HG03045 (cell line): Measurements from ENCODE around the gene ACAP3.

Source experiments
- ATAC-seq: cut with Tn5 transposase; IDR thresholded peaks from one replicate; pipeline ENCODE4 v1.9.1; 2021; ENCODE audit warnings: mild to moderate bottlenecking, moderate library complexity; ENCODE audit not compliant: unreplicated experiment

The ACAP3 gene

DNA sequence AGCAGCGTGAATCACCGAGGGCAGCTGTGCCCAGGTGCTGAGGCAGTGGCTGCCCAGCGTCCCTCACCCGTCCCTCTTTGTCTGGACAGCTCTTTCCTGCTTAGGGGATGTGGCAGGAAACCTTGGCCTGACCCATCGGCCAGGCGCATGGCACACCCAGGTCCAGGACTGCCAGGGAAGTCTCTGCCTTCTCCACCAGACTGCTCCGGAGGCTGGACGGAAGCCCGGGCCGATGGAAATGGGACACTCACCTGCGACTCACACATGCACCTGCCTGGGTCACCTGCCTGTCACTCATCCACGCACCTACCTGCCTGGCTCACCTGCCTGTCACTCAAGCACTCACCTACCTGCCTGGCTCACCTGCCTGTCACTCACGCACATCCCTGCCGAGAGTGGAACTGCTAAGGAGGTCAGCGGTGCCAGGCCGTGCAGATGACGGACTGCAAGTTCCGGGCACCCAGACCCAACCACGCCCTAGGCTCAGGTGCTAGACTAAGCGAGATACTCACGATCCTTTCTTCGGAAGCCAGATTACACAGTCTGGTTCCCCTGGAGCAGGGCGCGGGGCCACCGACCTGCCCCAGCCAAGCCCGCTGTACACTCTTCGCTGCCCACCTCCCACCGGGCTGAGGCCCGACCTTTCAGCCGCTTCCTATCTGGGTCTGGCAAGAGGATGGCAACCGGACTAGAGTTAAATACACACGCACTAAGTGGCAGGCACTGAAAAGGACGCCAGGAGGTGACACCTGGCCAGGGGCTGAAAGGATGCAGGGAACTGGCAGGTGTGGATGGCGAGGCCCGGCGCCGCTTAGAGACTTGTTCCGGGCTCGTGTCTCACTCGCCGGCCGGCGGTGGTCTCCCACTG lies 35.2 kb downstream of the ACAP3 start:
- ATAC-seq = no peak

DNA sequence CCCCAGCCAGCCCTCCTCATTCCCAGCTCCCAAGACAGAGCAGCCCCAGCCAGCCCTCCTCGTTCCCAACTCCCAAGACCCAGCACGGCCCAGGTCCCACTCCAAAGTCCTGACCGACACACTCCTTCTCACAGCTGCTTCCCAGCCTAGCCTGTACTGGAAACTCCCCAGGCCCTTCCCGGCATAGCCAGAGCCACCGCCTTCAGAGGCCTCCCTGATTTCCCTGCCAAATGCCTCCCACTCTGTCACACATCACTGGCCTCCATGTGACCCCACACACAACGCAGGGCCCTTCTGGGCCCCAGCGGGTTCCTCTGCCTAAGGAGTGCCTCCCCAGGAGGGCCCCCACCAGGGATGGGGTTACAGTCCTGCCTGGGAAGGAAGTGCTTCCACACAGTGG lies 36.9 kb downstream of the ACAP3 start:
- ATAC-seq = no peak

DNA sequence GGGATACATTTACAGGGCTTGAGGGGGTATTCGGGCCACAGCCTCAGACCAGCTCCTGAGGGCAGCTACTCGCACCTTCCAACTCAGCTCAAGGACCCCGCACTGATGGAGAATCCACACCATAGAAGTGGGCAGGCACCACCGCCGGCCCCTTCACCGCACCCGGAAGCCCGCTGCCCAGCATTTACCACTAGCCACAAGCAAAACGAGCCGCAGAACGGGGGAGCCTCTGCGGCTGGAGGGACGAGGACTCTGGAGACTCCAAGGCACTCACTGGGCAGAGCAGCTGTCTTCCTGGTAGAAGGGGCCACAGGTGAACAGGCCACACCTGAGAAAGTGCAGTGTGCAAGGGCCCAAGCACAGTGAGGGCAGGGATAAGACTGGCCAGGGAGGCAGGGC lies 39.4 kb downstream of the ACAP3 start:
- ATAC-seq = no peak

DNA sequence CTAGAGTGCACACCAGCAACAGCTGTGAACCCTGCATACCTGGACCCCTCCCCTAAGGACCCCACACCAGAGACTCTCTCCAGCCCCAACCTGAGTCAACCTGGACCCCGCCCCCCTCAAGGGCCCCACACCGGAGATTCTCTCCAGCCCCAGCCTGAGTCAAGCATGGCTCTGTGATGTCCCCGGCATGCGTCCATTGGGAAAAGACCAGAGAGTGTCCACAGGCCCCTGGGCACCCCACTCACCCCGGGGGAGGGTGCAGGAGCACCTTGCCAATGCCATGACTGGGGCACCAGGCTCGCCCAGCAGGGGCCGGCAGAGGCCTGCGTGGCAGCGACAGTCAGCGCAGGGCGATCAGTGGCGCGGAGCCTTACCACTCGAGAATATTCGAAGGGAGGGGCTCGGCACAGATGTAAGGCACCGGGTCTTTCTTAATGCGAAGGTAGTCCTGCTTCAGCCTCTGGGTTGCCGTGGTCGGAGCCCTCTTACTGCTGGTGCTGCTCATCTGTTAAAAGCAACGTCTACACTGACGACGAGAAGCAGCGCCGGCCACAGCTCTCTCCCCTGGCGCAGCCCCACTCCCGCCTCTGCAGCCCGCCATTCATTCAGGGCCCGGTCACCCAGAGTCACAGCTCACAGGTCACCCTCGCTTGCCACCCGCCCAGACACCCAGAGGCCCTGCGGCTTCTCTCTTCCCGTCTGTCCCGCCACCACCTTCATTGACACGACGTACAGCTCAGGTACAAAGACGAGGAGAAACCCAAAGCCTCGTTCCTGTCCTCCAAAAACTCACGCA lies 40.0 kb downstream of the ACAP3 start:
- ATAC-seq = no peak

DNA sequence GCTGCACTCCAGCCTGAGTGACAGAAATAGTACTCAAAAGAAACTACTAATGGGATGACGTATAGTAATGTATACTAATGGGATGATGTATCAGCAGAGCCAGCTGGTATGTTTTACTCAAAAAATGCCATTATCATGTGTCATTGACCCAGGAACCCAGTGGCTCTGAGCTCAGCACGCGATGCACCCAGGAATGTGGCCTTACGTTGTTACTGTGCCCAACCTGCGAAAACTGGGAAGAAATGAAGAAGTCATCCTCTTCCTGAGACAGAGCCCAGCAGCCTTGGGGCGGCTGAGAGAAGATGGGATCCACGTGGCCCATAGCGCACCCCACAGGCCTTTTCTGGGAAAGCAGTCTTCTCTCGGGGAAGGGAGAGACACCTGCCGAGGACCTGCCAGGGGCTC lies 42.9 kb downstream of the ACAP3 start:
- ATAC-seq = no peak

DNA sequence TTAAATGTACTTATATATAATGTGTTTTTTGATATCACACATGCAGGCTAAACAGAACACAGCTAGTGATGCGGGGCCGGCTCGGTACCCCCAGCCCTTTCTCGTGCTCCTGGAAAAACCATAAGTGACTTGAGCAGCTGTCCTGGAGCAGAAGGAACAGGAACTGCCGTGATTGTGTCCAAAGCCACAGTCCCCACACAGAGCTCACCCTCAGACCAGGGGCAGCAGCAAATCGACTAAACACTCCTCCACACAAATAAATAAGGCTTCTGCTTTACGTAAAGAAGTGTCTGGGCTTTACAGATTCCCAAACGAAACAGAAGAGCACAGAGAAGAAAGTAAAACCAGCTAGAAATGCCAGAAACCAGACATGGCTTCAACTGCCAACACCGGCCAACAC lies 43.7 kb downstream of the ACAP3 start:
- ATAC-seq = no peak

DNA sequence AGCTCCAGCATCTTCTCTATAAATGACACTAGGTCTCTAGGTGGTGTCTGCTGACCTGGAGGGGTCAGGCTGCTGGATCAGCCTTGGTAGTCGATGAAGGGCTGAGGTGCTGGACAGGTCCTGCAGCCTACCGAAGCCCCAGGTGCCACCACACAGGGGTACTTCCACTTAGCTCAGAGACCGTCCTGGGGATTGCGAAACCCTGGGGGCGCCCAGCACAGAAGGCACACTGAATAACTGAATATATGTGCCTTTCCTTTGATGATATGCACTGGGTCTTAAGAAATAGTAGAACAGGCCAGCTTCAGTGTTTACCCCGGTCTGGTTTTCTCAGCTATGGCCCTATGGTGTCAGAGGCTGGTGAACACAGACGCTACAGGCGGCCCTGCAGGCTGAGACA lies 45.0 kb downstream of the ACAP3 start:
- no peak for ATAC-seq

DNA sequence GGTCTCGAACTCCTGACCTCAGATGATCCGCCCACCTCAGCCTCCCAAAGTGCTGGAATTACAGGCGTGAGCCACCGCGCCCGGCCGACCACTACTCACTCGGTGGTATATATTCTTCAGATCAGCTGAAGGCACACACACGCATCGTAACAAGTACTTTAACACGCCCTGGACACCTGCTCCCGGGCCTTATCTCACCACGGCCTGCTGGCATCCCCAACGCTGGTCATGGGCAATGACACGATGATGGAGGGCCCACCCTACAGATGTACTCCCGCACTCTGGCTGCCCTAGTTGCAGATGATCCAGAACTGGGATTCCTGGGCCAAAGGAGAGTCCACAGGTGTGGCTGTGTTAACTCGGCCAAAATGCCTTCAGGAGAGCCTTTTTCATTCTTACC lies 45.7 kb downstream of the ACAP3 start:
- ATAC-seq = no peak

DNA sequence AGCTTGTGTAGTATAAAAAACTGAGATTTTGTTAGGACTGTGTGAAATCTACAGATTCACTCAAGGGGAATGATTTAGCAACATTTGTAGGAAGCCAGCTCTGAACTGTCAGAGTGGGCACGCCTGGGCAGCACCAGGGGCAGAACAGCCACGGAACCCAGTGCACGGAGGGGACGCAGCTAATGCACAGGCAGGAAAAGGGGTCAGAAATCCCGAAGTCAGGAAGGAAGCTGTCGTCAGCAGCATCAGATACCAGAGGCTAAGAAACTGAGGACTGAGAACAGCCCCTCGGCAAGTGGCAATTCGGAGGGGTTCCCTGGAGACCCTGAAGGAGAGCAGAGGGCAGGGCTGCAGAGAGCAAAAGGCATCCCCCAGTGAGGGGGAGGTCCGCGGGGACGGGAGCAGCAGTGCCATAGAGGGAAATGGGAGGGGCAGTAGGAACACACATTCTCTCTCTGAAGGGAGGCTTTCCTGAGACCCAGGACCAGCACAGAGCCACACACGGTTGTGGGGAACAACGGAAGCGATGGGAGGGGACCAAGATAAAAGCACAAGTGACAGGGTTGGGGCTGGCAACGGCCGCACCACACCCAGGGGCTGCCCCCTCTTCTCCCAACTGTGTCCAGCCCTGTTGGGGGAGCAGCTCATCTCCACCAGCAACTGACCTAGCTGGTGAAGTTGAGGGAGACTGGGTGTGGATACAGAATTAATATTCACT lies 46.7 kb downstream of the ACAP3 start:
- ATAC-seq = no peak

DNA sequence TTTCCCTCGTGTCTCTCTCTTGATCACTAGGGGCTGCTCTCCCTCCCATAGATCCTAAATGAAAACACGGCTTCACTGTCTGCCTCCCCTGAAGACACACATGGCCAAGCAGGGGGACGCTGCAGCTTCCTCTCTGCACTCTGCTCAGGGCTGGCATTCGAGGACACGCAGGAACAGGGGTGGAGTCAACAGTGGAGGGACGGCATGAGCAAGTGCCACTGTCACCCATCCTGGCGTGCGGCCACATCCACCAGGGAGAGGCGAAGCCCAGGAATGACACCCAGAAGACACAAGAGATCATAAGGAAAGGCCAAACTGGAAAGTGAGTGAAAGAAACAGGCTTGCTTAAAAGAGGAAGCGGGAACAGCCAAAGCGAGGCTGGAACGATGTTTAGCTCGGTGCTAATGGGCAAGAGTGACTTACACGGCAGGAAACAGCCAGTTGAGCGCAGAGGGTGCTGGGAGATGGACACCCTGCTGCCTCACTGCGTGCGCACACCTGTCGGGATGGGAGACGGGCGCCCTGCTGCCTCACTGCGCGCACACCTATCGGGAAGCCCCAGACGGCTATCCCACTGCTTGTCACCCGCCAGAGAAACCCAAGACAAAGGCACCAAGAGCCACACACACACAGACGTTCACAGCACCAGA lies 47.7 kb downstream of the ACAP3 start:
- no peak for ATAC-seq

DNA sequence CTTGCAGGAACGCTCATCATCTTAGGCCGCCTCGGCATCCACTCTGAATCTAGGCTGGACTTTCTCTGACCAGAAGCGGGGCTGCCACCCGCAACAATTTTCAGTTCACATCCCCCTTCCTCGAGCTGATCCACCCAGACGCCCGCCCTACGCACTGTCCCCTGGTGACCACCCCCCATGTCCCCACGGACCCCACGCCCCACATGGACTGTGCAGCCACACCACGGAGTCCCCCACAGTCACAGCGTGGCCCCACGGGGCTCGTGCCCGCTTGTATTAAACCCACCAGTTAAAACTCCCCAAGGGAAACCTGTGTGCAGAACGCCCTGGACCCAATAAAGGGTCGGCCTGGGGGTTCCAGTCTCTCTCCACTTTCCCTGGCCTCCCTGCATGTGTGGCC lies 48.2 kb downstream of the ACAP3 start:
- no peak for ATAC-seq

DNA sequence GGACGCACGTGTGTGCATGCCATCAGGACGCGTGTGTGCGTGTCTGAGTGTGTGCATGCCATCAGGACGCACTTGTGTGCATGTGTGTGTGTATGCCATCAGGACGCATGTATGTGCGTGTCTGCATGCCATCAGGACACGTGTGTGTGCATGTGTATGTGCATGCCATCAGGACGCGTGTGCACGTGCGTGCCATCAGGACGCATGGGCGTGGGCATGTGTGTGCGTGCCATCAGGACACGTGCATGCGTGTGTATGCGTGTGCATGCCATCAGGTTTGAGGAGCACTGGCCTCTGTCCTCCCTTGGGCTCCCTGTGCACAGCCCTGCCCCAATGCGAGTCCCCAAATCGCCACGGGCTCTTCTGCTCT lies 48.6 kb downstream of the ACAP3 start:
- no peak for ATAC-seq

DNA sequence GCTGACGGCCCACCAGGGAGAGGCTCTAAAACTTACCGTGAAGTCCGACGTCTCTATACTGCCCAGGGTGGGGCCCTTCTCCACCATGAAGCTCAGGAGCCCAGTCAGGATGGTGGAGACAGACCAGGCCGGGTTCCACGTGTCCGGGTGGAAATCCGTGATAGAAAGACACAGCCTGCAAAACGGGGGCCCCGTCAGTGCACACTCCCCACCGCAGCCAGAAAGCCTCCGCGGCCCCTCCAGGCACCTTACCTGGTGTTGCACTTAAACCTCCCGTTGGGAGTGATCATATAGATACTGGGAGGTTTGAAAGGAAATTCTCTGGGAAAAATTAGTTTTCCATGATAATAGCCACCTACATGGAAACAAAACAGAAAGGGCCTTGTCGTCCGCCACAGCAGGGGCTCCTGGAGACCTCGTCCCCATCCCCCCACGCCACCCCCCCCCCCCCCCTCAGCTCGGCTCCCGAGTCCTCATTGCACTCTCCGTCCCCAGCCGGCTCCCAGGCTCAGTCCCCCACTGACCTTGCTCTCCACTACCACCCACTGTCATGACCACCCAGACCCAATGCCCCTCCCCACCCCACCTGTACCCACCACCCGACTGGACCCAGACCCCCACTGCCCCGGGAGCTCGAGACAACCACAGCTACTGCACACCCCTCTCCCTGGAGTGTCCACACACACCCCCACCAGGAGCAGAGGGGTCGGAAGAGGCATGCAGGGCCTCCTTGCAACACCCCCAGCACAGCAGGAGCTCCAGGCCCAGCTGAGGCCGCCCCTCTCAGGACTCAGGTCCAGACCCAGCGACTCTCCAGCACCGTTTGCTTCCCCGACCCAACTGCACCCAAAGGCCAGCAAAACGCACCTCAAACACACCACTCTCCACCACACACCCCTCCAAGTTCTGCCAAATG lies 50.5 kb downstream of the ACAP3 start:
- no peak for ATAC-seq

DNA sequence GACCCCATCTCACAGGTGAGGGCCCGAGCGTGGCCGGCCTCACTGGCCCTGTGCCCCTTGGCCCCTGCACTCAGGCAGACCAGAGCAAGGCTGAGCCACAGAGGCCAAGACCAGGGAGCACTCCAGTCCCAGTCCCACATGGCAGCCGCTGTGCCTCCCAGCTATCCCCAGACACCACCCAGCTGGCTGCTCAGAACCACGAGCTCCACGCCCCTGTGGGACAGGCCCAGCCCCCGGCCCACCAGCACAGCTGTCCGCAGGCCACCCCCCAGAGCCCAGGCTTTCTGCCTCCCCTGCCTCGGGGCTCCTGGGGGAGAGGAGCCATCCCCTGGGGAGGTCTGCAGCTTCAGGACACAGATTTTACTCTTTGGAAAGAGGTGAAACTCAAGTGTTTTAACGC lies 52.1 kb downstream of the ACAP3 start:
- ATAC-seq = no peak

DNA sequence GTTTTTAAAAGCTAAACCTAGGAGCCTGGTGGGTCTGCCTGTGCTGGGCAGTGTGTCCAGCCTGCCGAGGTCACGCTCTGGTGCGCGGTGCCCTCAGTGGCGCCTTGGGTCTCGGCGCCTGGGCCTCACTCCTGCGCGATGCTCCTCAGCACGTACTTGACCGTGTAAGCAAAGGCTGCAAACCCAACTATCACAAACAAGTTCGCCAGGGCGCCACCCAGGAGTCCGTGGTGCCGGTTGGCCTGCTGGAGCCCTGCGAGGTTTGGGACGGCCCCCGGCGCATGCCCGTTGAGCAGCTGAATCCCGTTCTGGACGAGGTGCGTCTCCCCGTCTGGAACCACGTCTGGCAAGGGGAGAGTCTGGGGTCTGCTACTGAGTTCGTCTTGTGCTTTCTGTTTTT lies 52.7 kb downstream of the ACAP3 start:
- ATAC-seq = no peak

DNA sequence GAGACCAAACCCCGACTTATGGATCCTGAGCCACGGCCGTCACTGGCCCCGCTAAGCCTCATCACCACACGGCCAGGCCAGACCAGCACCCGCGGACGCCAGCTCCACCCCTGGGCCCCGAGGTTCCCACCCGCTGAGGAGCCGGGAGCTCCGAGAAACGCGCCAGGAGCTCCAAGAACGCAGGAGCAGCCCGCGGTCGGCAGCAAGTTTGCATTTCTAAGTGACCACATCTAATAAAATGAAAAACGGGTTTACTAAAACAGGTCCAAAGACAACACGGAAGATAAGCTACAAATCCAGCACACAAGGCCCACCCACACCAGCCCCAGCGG lies 53.1 kb downstream of the ACAP3 start:
- ATAC-seq = no peak

DNA sequence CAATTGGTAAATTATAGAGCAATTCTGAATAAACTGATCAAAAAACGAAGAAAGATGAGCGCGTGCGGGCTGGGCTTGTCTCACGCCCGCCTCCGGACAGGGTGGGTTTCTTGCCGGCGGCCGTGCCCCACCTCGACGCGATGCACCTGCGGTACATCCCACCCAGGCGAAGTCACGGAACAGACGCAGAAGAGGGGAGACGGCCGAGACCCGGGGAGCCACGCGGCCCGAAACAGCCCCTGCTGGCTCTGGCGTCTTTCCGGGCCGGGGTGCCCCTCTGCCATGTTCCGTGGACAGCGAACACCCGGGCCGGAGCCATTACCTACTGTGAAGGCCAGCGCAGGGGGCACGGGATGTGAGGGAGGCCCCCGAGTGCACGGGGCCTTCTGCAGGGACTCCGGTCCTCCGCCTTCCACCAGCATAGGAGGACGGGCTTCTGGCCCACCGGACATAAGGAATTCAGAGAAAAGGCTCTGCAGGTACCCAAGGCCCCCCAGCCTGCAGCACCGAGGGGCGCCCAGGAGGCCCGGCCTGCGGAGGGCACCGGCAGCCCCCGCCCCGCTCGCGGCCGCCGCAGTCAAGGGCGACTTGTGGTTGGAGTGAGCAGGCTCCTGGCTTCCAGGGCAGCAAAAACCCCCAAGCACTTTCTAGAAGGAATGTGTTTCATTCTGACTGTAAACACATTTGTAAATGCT lies 53.6 kb downstream of the ACAP3 start:
- no peak for ATAC-seq

DNA sequence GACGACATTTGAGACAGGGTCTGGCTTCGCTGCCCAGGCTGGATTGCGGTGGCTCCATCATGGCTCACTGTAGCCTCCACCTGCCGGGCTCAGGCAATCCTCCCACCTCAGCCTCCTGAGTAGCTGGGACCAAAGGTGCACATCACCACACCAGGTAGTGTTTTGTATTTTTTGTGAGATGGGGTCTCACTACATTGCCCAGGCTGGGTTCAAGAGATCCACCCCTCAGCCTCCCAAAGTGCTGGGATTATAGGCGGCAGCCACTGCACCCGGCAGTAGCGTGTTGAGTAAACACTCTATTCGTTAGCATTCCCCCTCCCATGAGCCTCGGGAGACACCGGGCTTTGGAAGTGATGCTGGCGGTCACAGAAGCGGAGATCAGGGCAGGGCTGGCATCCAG lies 54.4 kb downstream of the ACAP3 start:
- no peak for ATAC-seq

DNA sequence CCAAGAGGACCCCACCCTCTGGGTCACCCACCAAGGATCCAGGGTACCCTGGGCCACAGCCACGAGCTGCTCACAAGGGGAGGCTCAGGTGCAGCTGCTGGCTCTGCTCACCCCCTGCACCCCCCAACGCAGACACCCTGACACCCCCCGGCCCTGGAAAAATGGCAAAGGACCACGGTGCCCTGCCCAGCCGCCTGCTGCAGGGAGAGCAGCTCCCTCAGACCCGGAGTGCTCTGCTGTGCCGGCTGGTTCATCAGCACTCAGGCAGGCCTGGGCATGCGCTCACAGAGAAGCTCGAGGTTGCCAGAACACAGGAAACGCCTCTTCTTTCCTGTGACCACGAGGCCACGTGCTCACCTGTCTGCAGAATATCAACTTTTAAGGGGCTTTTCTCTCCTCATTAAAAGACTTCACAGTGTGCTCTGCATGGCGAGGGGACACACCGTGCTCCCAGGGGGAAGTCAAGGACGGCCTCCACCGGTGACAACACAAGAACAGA lies 56.9 kb downstream of the ACAP3 start:
- no peak for ATAC-seq
